Erythroblast (primary cell): Measurements from ENCODE around the gene SYAP1.

Experiments
- GATA1 ChIP-seq: IDR thresholded peaks from 2 replicates; pipeline ENCODE4 v1.6.1; 2011; ENCODE audit warnings: low read depth, mild to moderate bottlenecking, control low read depth, low read length, moderate library complexity
- POLR2A ChIP-seq: IDR thresholded peaks from 2 replicates; pipeline ENCODE4 v1.6.1; 2011; ENCODE audit warnings: mild to moderate bottlenecking, low read length

GRCh38 chrX:16772460-16772859 lies 53.0 kb downstream of the SYAP1 start:
- TF ChIP-seq POLR2A: no peak
- no peak for TF ChIP-seq GATA1
